ENCODE measurements around the gene MRPS30. TPM values are rescaled to one million over a fixed set of nuclear protein-coding genes. Genes with fewer than 3 reads are reported as not detected.

Gene MRPS30
- total RNA-seq, 1 experiment from 2014 or later: 101 TPM

DNA sequence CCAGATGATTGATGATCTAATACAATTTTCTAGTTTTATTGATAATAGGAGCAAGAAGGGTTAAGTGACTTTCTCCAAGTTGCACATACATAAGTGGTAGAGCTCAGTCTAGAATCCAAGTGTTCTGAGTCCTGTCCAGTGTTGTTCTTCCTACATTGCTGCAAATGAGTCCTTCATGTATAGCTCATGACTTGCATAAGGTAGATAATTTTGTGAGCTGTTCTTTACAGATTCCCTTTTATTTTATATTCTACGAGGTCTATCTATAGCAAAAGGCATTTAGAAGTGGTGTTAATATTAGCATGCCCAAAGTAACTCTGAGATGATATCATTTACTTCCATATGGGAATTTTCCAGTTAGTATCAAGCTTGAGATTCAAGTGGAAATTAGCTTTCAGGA lies 20.0 kb downstream of the MRPS30 start:
- no peak for ATAC-seq
- no peaks in the 10 kb centered on the region for H3K27me3 ChIP-seq (ENCODE audit: insufficient read depth, low read length)
- H3K4me1 ChIP-seq (ENCODE audit: control insufficient read depth in 1 of 2, insufficient read depth in 2 of 2, low read length in 2 of 2): no peaks in the 10 kb centered on the region
- no peak overlapping the region for H3K27ac ChIP-seq (ENCODE audit: low read depth, low read length)
- TF ChIP-seq RAD21 (IDR thresholded peaks at IDR 0.05; ENCODE audit: low read depth) (no peak), EGR1 (IDR thresholded peaks at IDR 0.05; ENCODE audit: low read depth) (no peak)
- ChIA-PET RAD21 (ENCODE audit: low non-redundant PET in 1 of 2, low total read pairs in 2 of 2, uncharacterized antibody in 2 of 2, unreplicated experiment in 2 of 2) (no interaction called here), CTCF (no interaction called here), POLR2A (no interaction called here)
- peaks cover 2 to 8% of the 10 kb centered on the region in 2 experiments; a peak in 1 of 4 replicates for H3K36me3 ChIP-seq (ENCODE audit: control insufficient read depth in 1 of 2, insufficient read depth in 2 of 2, low read length in 2 of 2)
- no TSS peak for BruUV-seq (replicated peaks)
- peaks cover 13% of the 10 kb centered on the region for H3K79me2 ChIP-seq (ENCODE audit: insufficient read depth, low read length)
- H3K9me2 ChIP-seq (ENCODE audit: insufficient read depth): no peaks in the 10 kb centered on the region
- no peak overlapping the region for H3K4me3 ChIP-seq (replicated peaks in 1 of 2; ENCODE audit: low read depth in 1 of 2, low read length in 2 of 2)
- H2AFZ ChIP-seq (ENCODE audit: low read depth, low read length, poor library complexity, severe bottlenecking): no peak overlapping the region
- H4K20me1 ChIP-seq (ENCODE audit: insufficient read depth): no peaks in the 10 kb centered on the region
- no peak for DNase-seq (ENCODE audit: low read depth, low spot score)
- H3K9me3 ChIP-seq (ENCODE audit: control insufficient read depth in 1 of 2, insufficient read depth in 1 of 2, low read depth in 1 of 2, low read length in 2 of 2): no peaks in the 10 kb centered on the region
- intact Hi-C loops (cut with micrococcal nuclease): no loop called here
- no peak overlapping the region for H3K9ac ChIP-seq (ENCODE audit: low read length)
- no peak overlapping the region for H3K4me2 ChIP-seq (ENCODE audit: low read length)

- CTCF ChIA-PET: no interaction called here
- BruUV-seq (replicated peaks): no TSS peak
- POLR2A ChIA-PET: no interaction called here
- ATAC-seq (no peak), DNase-seq (ENCODE audit: low read depth, low spot score) (no peak)
- intact Hi-C loops (cut with micrococcal nuclease): no loop called here
- Histone ChIP-seq H3K4me3 (replicated peaks in 1 of 2; ENCODE audit: low read depth in 1 of 2, low read length in 2 of 2) (no peak overlapping the region), H3K4me1 (ENCODE audit: control insufficient read depth in 1 of 2, insufficient read depth in 2 of 2, low read length in 2 of 2) (no peaks in the 10 kb centered on the region), H3K9ac (ENCODE audit: low read length) (no peak overlapping the region), H2AFZ (ENCODE audit: low read depth, low read length, poor library complexity, severe bottlenecking) (no peak overlapping the region), H3K4me2 (ENCODE audit: low read length) (no peak overlapping the region), H3K9me2 (ENCODE audit: insufficient read depth) (no peaks in the 10 kb centered on the region), H4K20me1 (ENCODE audit: insufficient read depth) (no peaks in the 10 kb centered on the region), H3K27ac (ENCODE audit: low read depth, low read length) (no peak overlapping the region), H3K36me3 (ENCODE audit: control insufficient read depth in 1 of 2, insufficient read depth in 2 of 2, low read length in 2 of 2) (peaks cover 2 to 8% of the 10 kb centered on the region in 2 experiments; a peak in 1 of 4 replicates), H3K27me3 (ENCODE audit: insufficient read depth, low read length) (no peaks in the 10 kb centered on the region), H3K79me2 (ENCODE audit: insufficient read depth, low read length) (peaks cover 7% of the 10 kb centered on the region; the same call in 1 of the 2 replicates), H3K9me3 (ENCODE audit: control insufficient read depth in 1 of 2, insufficient read depth in 1 of 2, low read depth in 1 of 2, low read length in 2 of 2) (no peaks in the 10 kb centered on the region)
- RAD21 ChIA-PET (ENCODE audit: low non-redundant PET in 1 of 2, low total read pairs in 2 of 2, uncharacterized antibody in 2 of 2, unreplicated experiment in 2 of 2): no interaction called here
- TF ChIP-seq SP1 (IDR thresholded peaks at IDR 0.05; ENCODE audit: low read depth) (no peak), ZNF274 (IDR thresholded peaks at IDR 0.05; ENCODE audit: low read depth, low read length) (no peak), CBX3 (IDR thresholded peaks at IDR 0.05; ENCODE audit: low read depth) (no peak), FOSL1 (IDR thresholded peaks at IDR 0.05; ENCODE audit: low read depth) (no peak), EGR1 (IDR thresholded peaks at IDR 0.05; ENCODE audit: low read depth) (no peak), POLR2AphosphoS5 (IDR thresholded peaks at IDR 0.05; ENCODE audit: low read depth, low read length) (no peak), ELF1 (IDR thresholded peaks at IDR 0.05; ENCODE audit: borderline replicate concordance, low read depth) (no peak), SIN3A (IDR thresholded peaks at IDR 0.05; ENCODE audit: low read depth) (no peak), ZFX (IDR thresholded peaks at IDR 0.05) (no peak)
- TF ChIP-seq, protein P1, sequence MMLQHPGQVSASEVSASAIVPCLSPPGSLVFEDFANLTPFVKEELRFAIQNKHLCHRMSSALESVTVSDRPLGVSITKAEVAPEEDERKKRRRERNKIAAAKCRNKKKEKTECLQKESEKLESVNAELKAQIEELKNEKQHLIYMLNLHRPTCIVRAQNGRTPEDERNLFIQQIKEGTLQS (IDR thresholded peaks at IDR 0.05): no peak
Measured at GRCh38 chr5:44830951-44831350, 22.2 kb downstream of the MRPS30 start.

Measured in HCT116 (cell line).